Activated naive CD8-positive, alpha-beta T cell (primary cell): Measurements from ENCODE around the gene CRHR2.

Source experiments
- H3K27ac Mint-ChIP-seq: one replicate; pipeline ENCODE4 v1.8.0; 2021; ENCODE audit warnings: mixed read lengths
- H3K27me3 Mint-ChIP-seq: one replicate; pipeline ENCODE4 v1.8.0; 2021; ENCODE audit warnings: mixed read lengths
- H3K36me3 Mint-ChIP-seq: one replicate; pipeline ENCODE4 v1.8.0; 2021; ENCODE audit warnings: mixed read lengths
- H3K4me1 Mint-ChIP-seq: one replicate; pipeline ENCODE4 v1.8.0; 2021; ENCODE audit warnings: low read depth, mixed read lengths
- H3K4me3 Mint-ChIP-seq: one replicate; pipeline ENCODE4 v1.8.0; 2021; ENCODE audit warnings: mild to moderate bottlenecking, mixed read lengths
- H3K9me3 Mint-ChIP-seq: one replicate; pipeline ENCODE4 v1.8.0; 2021; ENCODE audit warnings: low read depth, mixed read lengths

CRHR2 gene

GRCh38 chr7:30678805-30679204, 3.5 kb downstream of the CRHR2 start:
- no peak overlapping the region for H3K4me3 Mint-ChIP-seq
- H3K27ac Mint-ChIP-seq = no peak overlapping the region
- H3K4me1 Mint-ChIP-seq = peaks cover 9% of the 10 kb centered on the region
- H3K36me3 Mint-ChIP-seq = no peaks in the 10 kb centered on the region
- no peaks in the 10 kb centered on the region for H3K9me3 Mint-ChIP-seq
- H3K27me3 Mint-ChIP-seq = peaks cover 35% of the 10 kb centered on the region

DNA sequence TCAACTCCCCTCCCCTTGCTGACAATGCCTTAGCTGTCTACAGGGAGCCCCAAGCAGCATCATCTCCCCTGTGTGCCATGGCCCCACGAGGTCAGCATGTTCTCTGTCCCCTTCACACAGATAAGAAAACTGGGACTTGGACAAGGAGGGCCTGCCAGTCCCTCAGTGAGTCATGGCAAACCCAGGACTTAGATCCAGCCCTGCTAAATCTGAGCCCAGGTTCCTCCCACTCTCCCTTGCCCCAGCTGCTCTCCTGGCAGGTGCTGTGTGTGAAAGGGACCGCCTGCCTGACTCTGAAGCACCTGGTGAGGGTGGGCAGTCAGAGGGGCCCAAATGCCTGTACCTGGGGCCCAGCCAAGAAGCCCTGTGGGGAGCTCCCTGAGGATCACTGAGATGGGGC, 7.4 kb downstream of the CRHR2 start:
- Mint-ChIP-seq H3K9me3 (no peaks in the 10 kb centered on the region), H3K27ac (no peak overlapping the region), H3K4me3 (no peak overlapping the region), H3K4me1 (no peaks in the 10 kb centered on the region), H3K27me3 (peaks cover 28% of the 10 kb centered on the region), H3K36me3 (peaks cover 2% of the 10 kb centered on the region)

GRCh38 chr7:30674420-30674819, 7.8 kb downstream of the CRHR2 start:
- H3K36me3 Mint-ChIP-seq = peaks cover 2% of the 10 kb centered on the region
- peaks cover 28% of the 10 kb centered on the region for H3K27me3 Mint-ChIP-seq
- no peak overlapping the region for H3K4me3 Mint-ChIP-seq
- no peaks in the 10 kb centered on the region for H3K9me3 Mint-ChIP-seq
- no peak overlapping the region for H3K27ac Mint-ChIP-seq
- H3K4me1 Mint-ChIP-seq = no peaks in the 10 kb centered on the region

DNA sequence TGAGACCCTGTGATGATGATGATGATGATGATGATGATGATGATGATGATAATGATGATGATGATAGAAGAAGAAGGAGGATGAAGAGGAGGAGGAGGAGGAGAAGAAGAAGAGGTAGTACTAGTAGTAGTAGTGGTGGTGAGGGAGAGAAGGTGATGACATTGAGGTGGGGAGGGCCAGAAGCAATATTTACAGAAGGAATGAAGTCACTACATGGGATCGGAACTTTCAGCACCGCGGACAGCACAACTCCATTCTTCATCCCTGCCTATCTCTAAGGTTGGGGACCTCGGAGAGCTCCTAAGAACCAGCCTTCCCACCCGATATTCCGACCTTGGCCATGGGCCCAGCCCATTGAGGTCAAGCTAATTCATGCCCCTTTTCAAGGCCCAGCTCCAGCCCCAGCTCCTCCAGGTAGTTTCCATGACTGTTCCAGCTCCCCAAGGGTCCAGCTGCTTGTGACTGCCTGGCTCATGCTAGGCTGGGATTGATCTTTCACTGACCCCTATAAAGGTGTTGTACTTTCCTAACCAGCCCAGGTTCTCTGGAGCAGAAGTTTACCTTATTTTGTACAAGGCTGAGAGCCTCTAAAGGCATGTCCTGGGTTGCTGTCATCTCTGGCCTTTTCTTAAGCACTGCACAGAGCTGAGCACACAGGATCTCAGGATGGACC, 10.3 kb downstream of the CRHR2 start:
- Mint-ChIP-seq H3K27ac (no peak overlapping the region), H3K27me3 (peaks cover 16% of the 10 kb centered on the region), H3K36me3 (peaks cover 2% of the 10 kb centered on the region), H3K9me3 (no peaks in the 10 kb centered on the region), H3K4me1 (no peaks in the 10 kb centered on the region), H3K4me3 (no peak overlapping the region)

DNA sequence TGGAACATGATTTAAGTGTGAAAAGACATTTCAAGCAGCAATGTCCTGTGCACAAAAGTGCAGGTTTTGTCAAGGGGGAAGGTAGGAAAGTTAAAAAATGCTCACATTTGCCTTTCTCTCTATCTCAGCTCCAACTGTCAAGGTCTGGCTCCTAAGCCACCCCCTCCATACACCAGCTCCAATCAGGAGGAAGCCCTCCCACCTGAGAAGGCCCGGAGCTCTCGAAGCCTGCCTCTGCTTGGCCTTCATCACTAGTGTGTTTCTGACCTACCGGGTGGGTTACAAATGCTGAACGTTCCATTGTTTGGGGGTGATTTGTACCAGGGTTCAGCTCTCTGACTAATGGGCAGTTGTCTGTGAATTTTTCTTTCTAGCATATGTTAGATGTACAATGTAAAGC, 14.2 kb downstream of the CRHR2 start:
- H3K27me3 Mint-ChIP-seq = peaks cover 4% of the 10 kb centered on the region
- no peaks in the 10 kb centered on the region for H3K4me1 Mint-ChIP-seq
- no peak overlapping the region for H3K4me3 Mint-ChIP-seq
- no peaks in the 10 kb centered on the region for H3K9me3 Mint-ChIP-seq
- no peak overlapping the region for H3K27ac Mint-ChIP-seq
- peaks cover 2% of the 10 kb centered on the region for H3K36me3 Mint-ChIP-seq

DNA sequence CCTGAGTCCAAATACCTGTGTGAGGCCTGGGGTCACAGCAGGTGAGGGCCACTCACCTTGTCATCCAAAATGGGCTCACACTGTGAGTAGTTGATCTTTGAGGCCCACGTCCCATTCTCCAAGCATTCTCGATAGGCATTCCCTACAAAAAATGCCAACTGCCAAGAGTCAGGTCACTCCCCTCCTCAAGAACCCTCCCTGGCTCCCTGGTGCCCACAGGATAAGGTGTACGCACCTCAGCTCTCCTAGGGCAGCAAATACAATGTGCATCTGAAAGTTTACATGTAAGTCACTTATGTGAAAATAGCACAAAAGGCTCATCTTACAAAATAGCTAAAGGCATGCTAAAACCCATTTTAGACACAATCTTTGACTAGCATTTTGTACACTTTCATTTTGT, 15.1 kb downstream of the CRHR2 start:
- Mint-ChIP-seq H3K4me3 (no peak overlapping the region), H3K4me1 (no peaks in the 10 kb centered on the region), H3K9me3 (no peaks in the 10 kb centered on the region), H3K27me3 (peaks cover 4% of the 10 kb centered on the region), H3K36me3 (peaks cover 2% of the 10 kb centered on the region), H3K27ac (no peak overlapping the region)

GRCh38 chr7:30665449-30665848, 16.8 kb downstream of the CRHR2 start:
- Mint-ChIP-seq H3K27ac (no peak overlapping the region), H3K9me3 (no peaks in the 10 kb centered on the region), H3K27me3 (no peaks in the 10 kb centered on the region), H3K36me3 (no peaks in the 10 kb centered on the region), H3K4me3 (no peak overlapping the region), H3K4me1 (no peaks in the 10 kb centered on the region)

DNA sequence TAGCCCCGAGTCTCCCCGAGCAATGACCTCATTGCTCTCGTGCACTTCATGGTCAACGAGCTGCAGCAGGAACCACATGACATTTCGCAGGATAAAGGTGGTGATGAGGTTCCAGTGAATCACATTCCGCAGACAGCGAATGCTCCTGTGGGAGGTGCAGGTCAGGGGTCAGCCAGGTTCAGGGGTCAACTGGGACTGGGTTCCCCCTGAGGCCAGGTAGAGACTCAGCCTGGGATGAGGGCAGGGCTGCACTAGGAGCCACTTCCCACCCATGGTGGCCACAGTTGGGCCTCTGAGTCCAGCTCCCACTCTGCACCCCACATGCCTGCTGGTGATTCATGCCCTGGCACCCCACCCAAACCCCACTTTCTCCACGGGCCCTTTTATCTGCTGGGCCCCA, 17.2 kb downstream of the CRHR2 start:
- Mint-ChIP-seq H3K4me1 (no peaks in the 10 kb centered on the region), H3K27me3 (no peaks in the 10 kb centered on the region), H3K4me3 (no peak overlapping the region), H3K36me3 (no peaks in the 10 kb centered on the region), H3K27ac (no peak overlapping the region), H3K9me3 (no peaks in the 10 kb centered on the region)

DNA sequence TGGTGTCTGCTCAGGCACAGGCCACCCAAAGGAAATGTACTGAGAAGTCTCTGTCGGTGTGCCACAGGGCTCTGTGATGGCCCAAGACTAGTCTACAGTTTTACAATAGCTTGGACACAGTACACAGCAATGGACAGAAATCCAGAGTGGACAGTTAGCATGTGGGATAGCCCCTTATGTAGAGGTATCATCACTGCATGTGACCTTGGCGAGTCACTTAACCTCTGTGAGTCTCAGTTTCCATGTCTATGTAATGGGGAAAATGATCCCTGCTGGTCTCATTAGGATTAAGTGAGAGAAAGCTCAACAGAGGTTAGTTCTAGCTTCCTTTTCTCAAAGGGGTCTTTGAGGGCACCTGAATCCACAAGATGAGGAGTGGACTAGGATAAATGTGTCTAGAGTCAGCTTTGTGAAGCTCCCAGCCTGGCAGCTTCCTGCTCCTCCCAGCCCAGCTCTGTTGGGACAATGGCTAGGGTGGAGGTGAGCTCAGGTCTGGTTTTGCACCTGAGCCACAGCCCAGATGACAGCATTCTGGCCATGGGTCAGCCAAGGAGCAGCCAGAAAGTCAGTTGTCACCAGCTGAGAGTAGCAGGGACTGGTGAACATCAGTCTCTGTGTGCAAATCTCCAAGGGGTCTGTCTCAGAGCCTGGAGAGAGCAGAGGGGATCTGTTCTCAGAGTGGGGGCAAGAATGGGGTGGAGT, 17.9 kb downstream of the CRHR2 start:
- H3K9me3 Mint-ChIP-seq = no peaks in the 10 kb centered on the region
- no peak overlapping the region for H3K27ac Mint-ChIP-seq
- H3K4me1 Mint-ChIP-seq = no peaks in the 10 kb centered on the region
- H3K36me3 Mint-ChIP-seq = no peaks in the 10 kb centered on the region
- no peak overlapping the region for H3K4me3 Mint-ChIP-seq
- no peaks in the 10 kb centered on the region for H3K27me3 Mint-ChIP-seq

DNA sequence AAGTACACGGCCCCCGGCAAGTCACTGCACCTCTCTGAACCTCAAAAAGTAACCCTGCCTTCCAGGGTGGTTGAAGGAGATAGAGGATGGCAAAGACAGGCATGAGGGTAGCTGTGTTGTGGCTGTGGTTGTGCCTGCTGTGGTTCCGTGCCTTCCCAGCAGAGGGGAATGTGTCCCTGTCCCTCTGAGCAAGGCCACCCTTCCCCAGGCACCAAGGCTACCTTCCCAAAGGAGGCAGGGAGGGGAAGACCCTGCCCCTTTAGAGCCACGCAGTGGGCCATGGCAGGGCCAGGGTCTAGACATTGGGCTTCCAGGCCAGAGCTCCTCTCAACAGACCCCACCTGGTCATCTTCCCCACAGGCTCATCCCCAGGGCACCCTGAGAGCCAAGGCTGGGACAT, 18.8 kb downstream of the CRHR2 start:
- no peak overlapping the region for H3K4me3 Mint-ChIP-seq
- no peak overlapping the region for H3K27ac Mint-ChIP-seq
- no peaks in the 10 kb centered on the region for H3K36me3 Mint-ChIP-seq
- no peaks in the 10 kb centered on the region for H3K9me3 Mint-ChIP-seq
- no peaks in the 10 kb centered on the region for H3K27me3 Mint-ChIP-seq
- H3K4me1 Mint-ChIP-seq = no peaks in the 10 kb centered on the region

DNA sequence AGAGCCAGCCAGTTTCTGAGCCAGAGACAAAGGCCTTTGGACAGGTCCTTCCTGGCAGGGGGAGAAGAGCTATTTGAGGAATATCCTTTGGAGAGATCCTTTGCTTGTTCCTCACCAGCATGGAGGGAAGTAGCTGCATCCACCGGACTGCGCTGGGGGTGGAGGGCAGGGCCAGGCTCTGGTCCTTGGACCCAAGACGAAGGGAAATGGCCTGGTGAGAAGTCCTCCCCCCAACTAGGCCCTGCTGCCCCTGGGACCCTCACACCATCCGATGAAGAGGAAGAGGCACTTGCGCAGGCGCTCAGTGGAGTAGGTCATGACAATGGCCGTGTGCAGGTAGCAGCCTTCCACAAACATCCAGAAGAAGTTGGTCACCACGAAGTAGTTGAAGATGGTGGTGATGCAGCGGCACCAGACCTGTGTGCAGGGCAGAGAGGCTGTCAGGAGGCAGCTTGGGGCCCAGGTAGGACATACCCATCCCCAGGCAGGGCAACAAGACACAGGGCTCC, 19.8 kb downstream of the CRHR2 start:
- no peak overlapping the region for H3K27ac Mint-ChIP-seq
- no peak overlapping the region for H3K4me3 Mint-ChIP-seq
- H3K27me3 Mint-ChIP-seq = no peaks in the 10 kb centered on the region
- no peaks in the 10 kb centered on the region for H3K4me1 Mint-ChIP-seq
- H3K36me3 Mint-ChIP-seq = no peaks in the 10 kb centered on the region
- no peaks in the 10 kb centered on the region for H3K9me3 Mint-ChIP-seq

DNA sequence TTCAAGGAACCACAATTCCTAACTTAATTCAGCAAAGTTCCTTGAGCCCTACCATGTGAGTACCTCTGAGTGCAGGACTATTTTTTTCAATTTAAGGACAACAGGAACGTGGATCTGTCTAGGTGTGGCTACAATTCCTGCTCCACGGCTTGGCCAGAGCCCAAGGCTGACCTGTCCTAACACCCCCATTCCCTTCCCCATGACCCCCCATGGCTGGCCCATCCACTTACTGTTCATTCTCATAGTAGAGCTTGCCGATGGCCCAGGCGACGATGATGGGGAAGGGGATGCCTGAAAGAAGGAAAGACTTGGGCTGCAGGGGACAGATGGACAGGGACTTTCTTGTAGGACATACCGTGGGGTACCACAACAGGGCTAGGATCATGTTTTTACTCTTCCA, 20.3 kb downstream of the CRHR2 start:
- H3K36me3 Mint-ChIP-seq = no peaks in the 10 kb centered on the region

GRCh38 chr7:30660331-30661255, 21.7 kb downstream of the CRHR2 start:
- Mint-ChIP-seq H3K27me3 (no peaks in the 10 kb centered on the region), H3K9me3 (no peaks in the 10 kb centered on the region), H3K4me3 (no peak overlapping the region), H3K4me1 (no peaks in the 10 kb centered on the region), H3K27ac (no peak overlapping the region), H3K36me3 (no peaks in the 10 kb centered on the region)

More for the DNA sequence above, 20.3 kb downstream of the CRHR2 start:
- no peaks in the 10 kb centered on the region for H3K4me1 Mint-ChIP-seq
- no peaks in the 10 kb centered on the region for H3K9me3 Mint-ChIP-seq
- H3K27me3 Mint-ChIP-seq = no peaks in the 10 kb centered on the region
- no peak overlapping the region for H3K27ac Mint-ChIP-seq
- H3K4me3 Mint-ChIP-seq = no peak overlapping the region

GRCh38 chr7:30659312-30659711, 22.9 kb downstream of the CRHR2 start:
- Mint-ChIP-seq H3K4me3 (no peak overlapping the region), H3K27me3 (no peaks in the 10 kb centered on the region), H3K4me1 (no peaks in the 10 kb centered on the region), H3K9me3 (no peaks in the 10 kb centered on the region), H3K36me3 (peaks cover 5% of the 10 kb centered on the region), H3K27ac (no peak overlapping the region)

DNA sequence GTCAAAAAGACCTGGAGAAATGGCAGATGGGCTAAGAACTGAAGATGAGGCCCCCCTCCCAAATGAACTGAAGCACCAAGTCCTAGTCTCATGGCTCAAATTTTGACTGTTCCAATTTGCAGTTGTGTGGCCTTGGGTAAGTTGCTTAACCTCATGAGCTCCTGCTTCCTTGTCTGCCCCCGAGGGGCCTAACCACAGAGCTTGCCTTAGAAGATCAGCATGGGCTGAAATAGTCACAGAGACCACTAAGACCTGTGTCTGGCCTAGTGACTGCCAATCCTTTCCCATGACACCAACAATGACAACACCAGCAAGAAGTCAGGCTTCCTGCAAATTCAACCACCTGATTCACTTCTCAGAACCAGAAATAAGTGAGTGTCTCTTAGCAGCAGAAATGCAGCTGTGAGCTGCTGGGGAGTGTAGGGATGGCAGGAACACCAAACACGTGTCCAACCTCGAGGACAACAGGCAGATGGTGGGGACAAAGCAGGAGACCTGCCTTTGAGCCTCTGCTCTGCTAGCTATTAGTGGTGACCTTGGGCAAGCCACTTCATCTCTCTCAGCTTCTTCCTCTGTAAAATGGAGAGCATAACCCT, 23.7 kb downstream of the CRHR2 start:
- Mint-ChIP-seq H3K4me1 (no peaks in the 10 kb centered on the region), H3K4me3 (no peak overlapping the region), H3K27ac (no peak overlapping the region), H3K36me3 (peaks cover 5% of the 10 kb centered on the region), H3K9me3 (no peaks in the 10 kb centered on the region), H3K27me3 (no peaks in the 10 kb centered on the region)
